NK-92 (cell line): ENCODE results near the gene SHC4.

Experiments used
- DNase-seq: peaks from one replicate; lab custom pipeline; 2025; ENCODE audit not compliant: unreplicated experiment; lab: John Stamatoyannopoulos, UW

The SHC4 gene, protein sequence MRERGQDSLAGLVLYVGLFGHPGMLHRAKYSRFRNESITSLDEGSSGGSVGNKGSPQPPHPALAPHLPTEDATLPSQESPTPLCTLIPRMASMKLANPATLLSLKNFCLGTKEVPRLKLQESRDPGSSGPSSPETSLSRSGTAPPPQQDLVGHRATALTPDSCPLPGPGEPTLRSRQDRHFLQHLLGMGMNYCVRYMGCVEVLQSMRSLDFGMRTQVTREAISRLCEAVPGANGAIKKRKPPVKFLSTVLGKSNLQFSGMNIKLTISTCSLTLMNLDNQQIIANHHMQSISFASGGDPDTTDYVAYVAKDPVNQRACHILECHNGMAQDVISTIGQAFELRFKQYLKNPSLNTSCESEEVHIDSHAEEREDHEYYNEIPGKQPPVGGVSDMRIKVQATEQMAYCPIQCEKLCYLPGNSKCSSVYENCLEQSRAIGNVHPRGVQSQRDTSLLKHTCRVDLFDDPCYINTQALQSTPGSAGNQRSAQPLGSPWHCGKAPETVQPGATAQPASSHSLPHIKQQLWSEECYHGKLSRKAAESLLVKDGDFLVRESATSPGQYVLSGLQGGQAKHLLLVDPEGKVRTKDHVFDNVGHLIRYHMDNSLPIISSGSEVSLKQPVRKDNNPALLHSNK

DNA sequence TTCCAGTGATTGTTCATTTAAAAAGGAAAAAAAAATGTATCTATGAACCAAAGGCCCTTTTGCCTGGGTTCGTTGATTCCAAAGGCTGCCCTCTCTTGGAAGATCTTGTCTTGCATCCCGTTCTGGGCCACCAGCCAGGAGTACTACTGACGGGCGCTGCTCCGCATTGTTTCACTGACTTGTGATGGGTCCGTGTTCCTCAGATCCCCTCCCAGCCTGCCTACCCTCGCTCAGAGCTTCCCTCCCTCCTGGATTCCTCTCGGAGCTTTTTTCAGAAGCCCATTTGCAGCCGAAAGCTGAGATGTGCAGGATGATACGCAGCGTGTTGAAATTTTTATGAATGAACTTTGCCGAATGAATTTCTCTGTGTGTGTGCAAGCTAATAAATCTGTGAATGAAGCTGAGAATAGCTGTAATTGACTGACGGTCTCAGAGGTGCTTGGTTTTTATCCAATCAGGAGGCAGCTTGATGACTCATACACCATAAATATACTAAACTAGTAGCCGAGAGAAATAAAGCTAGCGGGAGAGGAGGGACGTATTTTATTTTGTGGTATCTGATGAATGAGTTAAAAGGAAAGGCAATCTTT lies at the start of gene SHC4:
Gene SHC4 (minus strand): TSS at position 396 of the 590 bp plus-strand sequence. CDS start 904 bp downstream, outside the sequence.
- DNase-seq, result no peak

DNA sequence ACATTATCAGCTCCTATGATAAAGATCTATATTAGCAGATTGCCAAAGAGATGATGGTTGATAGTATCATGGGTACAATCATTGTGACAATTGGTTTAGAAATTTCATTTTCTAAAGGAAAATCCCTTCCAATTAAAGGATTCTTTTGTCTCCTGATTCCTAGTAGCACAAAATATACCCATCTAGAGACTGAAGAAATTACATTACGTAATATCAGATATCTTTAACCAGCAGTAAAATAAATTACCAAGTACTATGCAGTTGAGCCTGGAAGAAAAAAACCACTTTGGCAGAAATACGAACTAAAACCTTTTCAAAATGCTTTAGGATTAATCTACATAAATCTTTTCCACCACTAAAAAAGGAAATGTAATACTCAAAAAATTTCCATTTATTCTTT lies 35.6 kb upstream of the SHC4 start:
- DNase-seq, result no peak

GRCh38 chr15:48996276-48996675 lies 32.6 kb upstream of the SHC4 start:
- DNase-seq, result no peak

- no peak for DNase-seq
These were observed 29.7 kb upstream of the SHC4 start for GRCh38 chr15:48993380-48993779.

- no peak for DNase-seq
These were observed 28.8 kb upstream of the SHC4 start for GRCh38 chr15:48992545-48992944.

DNA sequence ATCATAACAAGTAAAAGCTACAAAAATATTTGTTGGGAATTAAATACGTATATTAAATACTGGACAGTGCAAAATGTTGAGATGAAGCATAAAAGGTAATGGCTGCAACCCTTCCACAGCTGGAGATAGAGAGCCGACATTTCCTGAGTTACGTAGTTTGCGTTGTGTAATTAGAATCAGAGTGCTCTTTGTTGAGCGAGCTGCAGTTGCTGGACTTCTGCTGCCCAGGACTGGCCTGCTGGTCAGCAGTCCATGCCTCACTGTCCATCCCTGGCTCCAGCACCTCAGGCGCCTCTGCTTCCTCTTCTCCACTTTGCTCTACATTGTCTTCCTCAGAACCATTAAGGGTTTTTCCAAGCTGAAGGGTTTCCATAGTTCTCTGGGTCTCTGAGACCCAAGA lies 28.4 kb upstream of the SHC4 start:
- no peak for DNase-seq

DNA sequence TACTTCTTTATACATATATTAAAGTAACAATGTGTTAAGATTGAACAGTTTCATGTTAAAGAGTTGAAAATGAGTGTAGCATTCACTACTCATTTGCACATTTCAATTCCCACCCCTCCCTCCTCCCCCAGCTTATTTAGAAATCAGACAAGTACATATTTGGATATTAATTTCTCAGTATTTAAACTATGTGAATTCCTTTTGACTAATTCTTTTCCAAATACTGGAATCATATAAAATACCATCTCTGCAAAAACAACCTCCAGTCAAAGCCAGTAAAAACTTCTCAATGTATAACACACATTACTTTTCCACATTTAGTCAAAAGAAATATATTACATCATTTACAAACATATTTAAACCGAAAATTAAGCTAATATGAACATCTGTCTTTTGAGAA lies 25.5 kb upstream of the SHC4 start:
- DNase-seq, result no peak

DNA sequence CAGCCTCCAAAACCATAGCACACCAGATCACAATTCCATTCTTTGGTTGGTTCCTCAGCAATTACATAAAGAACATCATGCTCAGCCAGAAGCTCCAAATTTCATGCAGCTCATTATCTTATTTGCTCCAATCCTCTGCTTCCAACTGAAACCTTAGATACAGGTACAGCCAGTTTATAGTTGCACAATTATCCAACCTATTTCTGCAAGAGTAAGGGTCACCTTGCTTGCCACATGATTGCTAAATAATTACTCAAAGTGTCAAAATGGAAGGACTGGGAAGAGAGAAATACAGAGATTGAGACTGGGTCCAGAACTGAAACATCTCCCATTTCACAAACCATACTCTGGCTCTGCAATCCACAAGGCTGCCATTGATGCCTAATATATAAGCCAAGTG lies 23.4 kb upstream of the SHC4 start:
- DNase-seq, result no peak

DNA sequence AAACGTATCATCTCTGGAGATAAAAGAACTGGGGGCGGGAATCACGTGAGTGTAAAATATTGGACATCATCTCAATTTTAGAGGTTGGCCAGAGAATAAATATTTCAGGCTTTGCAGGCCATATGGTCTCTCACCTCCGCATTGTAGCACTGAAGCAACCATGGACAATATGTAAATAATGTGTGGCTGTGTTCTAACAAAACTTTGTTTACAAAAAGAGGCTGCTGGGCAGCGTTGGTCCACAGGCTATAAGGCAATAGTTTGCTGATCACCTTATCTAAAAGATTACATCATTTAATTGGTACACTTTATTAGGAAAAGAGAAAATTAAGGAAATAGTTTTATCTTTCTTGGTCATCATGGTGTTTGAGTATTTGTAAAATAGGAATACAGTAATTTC lies 22.5 kb upstream of the SHC4 start:
- DNase-seq, result no peak

DNA sequence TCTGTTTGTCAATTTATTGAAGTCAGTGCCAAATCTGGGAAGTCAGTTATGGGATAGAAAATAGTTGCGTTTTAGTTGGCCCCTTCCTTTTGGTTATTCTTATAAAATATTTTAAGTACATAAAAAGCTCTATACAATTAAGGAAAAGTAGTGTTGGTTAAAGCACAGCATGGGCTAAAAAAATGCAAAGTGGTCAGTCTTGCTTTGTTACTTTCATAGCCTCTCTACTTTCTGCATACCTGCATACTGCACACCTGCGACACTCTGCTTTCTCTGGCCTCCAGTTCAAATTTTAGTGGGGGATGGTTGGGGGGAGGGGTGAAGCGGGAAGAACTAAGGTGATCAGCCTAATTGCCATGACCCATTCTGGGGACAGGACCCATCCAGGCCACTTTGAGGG lies 21.8 kb upstream of the SHC4 start:
- no peak for DNase-seq

- no peak for DNase-seq
These were observed 21.2 kb upstream of the SHC4 start for GRCh38 chr15:48984811-48985352.

DNA sequence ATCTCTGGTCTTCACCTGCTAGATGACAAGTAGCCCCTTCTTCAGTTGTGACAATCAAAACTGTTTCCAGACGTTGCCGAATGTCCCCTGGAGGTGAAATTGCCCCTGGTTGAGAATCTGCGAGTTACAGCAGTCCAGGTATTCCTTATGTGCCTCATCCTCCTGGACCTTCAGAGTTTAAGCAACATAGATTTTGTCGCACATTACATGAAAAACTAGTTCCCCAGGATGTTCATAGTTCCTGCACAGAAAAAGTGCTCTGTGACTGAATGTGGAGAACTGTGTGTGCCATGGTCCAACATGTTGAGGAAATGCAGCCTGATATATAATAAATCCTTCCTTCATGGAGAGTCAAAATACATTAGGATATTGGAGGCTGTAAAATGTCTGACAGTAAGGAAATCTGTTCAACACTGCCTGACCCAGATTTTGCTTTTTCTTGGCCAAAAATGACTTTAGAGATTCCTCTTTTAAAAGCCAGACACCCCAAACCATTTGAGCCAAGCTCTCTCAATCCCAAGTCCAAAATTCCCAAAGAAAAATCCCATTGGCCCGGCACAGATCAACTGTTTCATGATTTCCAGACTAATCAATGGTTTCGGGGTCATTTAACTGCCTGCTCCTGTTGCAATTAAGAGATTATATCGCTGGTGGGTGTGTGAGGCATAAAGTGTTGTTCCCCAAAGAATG lies 20.4 kb upstream of the SHC4 start:
- DNase-seq, result no peak

DNA sequence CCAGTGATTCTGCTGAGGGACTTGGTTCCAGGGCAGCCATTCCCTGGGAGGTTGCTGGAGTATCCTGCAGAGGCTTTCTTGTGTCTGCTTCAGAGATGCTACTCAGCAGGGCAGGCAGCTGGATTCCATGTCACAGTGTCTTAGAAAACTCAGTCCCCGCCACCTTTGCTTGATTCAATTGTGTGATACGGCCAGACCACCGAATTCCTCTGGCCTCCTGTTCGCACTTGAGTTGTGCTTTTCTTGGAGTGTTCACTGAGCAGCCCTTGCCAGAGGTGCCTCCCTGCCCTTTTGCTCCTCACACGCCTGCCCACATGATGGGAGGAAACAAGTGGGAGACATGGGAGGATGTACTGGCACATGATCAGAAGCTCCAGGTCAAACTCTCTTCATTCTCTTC lies 19.6 kb upstream of the SHC4 start:
- no peak for DNase-seq

DNA sequence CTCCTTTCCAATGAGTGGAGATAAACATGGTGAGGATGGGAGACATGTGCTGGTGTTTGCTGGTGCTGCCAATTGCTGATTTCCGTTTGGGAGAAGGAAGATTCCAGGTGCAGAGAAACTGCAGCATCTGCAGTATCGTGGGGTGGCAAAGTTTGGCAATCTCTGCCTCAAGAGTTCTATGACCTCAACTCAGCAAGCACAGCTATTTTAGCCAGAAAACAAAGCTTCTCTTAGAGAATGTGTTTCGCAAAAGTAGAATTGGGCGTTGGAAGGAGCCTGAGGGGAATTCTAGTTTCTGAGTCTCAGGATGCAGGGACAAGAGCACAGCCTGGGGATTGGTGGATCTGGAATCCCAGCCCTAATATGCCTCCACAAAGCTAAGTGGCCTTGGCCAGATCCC lies 18.2 kb upstream of the SHC4 start:
- no peak for DNase-seq

DNA sequence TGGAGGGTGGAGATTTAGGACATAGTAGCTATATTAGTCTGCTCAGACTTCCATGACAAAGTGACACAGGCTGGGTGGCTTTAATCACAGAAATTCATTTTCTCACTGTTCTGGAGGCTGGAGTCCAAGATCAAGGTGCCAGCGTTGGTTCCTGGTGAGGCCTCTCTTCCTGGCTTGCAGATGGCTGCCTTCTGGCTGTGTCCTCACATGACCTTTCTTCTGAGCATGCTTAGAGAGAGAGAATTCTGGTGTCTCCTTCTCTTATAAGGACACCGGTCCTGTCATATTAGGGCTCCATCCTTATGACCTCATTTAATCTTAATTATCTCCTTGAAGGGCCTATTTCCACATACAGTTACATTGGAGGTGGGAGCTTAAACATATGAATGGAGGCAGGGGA lies 14.9 kb upstream of the SHC4 start:
- no peak for DNase-seq

DNA sequence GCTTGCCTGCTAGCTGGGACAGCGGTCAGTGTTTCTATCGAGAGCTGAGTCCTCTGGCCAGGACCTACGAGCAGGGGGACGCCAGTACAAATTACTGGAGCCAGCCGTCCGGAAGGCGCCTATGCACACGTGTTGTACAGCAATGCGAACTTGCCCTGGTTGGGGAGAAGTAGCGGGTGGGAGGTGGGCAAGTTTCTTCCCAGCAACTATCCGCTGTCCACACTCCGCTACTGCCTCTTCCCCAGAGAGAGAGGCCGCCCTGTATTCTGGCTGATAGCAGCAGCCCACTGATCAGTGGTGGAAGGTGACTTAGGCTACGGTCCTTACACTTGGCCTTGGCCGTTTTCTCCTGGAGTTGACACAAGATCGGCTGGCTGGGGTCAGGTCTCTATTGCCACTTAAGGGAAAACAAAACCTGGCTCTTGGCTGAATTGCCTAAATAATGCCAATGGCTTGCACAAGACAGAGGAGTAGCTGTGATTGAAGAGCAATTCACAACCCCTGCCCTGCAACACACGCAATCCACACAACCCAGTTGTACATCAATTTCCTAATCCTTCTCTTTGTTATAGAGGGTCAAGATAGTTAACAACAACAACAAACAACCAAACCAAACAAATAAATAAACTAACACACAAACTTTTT lies 12.8 kb upstream of the SHC4 start:
- DNase-seq, result no peak

GRCh38 chr15:48975472-48976419 lies 12.0 kb upstream of the SHC4 start:
- DNase-seq, result no peak

DNA sequence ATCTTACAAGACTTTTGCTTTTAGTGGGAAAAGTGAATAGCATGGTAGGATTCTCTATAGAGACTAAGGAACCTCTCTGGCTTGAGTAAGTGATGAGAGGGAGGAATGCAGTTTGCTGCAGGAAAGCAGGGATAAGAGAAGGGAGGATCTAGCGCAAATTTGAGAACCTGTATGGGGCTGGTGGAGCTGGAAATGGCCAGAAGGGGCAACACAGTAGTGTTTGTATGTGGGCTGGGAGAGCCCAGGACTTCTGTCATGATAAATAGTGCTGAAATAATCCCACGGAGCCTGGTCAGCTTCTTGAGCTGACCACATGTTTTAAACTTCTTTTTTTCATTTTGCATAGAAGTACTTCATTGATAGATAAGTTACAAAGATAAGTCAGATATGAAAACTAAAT lies 11.2 kb upstream of the SHC4 start:
- no peak for DNase-seq

GRCh38 chr15:48972750-48973503 lies 9.2 kb upstream of the SHC4 start:
- no peak for DNase-seq
